HG03175 (cell line): ENCODE data around the gene MAN1A2.

Experiments used
- ATAC-seq: cut with Tn5 transposase; IDR thresholded peaks from one replicate; pipeline ENCODE4 v1.9.1; 2021; ENCODE audit warnings: mild to moderate bottlenecking, moderate library complexity; ENCODE audit not compliant: unreplicated experiment

Gene MAN1A2

DNA sequence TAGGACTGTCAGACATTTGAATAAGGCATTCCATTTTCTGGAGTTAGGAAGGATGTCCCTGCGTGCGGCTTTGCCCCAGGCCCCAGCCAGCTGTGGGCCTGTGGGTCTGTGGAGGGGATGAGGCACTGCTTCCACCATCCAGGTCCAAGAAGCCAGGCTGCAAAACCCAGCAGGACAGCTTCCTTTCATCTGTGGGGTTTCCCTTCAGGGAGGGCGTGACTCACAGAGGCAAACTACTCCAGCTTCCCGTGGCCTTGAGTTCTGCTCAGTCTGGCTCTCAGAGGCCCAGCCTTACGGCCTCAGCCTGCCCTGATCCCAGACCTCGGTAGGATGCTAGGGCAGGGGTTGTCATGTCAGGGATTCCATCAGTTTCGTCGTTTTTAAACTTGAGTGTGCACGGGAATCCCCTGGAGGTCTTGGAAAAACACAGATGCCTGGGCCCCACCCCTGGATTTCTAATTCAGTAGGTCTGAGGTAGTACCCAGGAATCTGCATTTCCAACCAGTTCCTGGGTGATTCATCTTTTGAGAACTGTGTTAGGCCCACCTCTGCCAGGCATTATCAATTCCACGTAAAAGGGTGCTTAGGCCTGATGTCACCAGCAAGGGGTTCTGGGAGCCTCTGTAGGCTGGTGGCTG is 206.3 kb downstream of the MAN1A2 start:
- ATAC-seq, result no peak

DNA sequence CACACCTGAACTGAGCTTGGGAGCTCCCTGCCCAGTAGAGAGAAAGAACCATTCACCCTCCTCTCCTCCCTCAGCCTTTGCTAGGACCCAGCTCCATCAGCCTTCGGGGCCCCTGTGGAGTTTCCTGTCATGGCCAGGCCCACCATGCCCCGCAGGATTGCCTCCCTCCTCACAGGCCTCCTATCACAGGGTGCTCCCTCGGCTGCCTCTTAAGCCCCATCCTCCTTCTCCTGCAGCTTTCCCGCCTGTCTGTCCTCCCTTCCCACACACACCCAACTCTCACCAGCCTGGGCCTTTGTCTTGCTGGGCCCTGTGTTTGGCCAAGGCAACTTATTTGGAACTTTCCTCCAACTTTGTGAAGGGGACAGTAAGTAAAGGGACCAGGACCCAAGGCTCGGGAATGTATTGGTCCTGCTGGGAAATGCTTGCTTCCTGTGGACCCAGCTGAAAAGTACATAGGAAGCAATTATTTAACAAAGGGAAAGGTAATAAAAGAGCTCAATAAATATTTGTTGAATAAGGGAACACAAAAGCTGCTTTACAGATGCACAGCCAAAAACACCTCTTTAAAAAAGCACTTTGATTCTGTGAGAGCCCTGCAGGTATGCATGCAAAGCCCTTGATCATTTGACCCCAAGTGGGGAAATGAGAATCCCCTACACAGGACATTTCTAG is 207.0 kb downstream of the MAN1A2 start:
- ATAC-seq, result no peak

DNA sequence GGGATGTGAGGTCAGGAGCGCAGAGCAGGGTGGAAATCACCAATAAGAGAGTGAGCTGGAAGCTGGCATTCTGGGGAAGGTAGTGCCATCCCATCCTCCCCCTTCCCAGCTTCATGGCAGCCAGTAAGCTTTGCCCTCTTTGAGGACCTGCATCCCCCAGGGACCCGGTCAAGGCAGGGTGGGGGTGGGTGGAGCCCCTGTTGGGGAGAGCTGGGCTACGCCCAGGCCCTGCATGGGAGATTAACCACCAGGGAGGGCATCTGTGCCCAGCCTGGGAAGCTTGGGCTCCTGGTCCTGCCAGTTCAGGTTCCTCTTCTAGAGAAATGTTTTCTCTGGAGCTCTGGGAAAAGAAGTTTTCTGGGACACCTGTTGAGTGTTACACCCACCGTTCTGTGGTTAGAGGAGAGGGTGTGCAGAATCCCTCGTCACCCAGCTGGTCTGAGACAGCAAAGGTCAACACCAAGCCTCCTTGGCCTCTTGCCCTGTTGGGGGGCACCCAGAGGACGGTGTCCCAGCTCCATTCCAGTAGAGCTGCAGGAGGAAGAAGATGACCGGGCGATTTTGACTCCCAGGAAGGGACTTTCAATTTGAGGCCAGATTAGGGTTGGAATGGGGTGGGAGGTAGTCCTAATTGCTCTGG is 208.5 kb downstream of the MAN1A2 start:
- ATAC-seq, result no peak

DNA sequence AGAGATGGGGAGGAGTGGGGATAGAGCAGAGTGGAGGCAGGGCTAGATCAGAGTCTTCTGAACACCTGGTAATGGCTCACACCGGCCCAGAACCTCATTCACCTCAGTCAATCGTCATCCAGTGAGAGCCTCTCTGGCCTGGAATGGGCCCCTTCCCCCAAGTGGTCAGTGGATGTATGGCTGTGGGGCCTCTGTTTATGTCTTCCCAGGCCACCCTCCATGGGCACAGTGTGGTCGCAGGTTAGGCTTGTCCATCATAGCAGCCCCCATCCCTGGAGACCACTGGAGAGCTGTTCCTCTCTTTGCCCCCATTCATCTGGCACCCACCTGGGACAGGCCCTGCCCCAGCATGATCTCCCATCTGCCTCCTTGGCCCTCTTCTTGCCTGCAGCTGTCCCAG is 209.0 kb downstream of the MAN1A2 start:
- no peak for ATAC-seq

DNA sequence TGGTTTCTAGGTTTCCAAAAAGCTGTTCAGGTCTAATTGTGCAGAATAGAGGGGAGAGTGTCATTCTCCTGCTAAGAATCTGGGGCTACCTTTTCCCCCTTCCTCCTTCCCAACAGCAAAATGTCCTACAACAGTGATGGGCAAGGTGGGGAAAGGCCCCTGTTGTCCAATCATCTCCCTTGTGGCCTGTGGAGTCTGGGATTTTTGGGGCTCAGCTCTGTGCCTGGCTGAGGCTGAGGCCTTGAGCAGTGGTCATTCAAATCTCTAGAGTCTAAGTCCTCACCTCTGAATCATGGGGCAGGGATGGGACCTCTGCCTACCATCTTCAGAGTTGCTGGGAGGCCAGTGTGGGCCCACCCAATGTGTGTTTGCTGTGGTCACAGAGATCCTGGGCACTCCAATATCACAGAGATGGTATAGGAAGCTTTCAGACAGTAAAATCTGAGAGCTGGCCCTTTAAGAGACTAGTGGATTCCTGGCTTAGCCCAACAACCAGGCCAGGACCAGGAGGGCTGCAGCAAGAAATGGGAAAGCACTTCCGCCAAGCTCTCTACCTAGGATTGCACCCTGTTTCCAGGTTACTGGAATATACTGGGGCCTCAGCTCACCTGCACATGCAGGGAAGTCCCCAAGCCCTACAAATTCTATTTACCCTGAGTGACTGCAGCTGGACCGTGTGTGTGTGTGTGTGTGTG is 210.1 kb downstream of the MAN1A2 start:
- no peak for ATAC-seq

- no peak for ATAC-seq
Measured at GRCh38 chr1:117578466-117578865, 211.2 kb downstream of the MAN1A2 start.
